ENCODE data around the gene CFH.

- no peak for TF ChIP-seq CTCF (IDR thresholded peaks at IDR 0.05 in 2 of 3, conservative IDR thresholded peaks at IDR 0.05 in 1 of 3; ENCODE audit: control insufficient read depth in 2 of 3, extremely low read depth in 1 of 3, insufficient read depth in 1 of 3, low read depth in 3 of 3, low read length in 3 of 3)
- no peak for TF ChIP-seq RFX5 (IDR thresholded peaks at IDR 0.05; ENCODE audit: low read depth, low read length)
- TF ChIP-seq EZH2 (IDR thresholded peaks at IDR 0.05; ENCODE audit: borderline replicate concordance, control insufficient read depth, low read depth, low read length): no peak
- no peak for TF ChIP-seq SIN3A (IDR thresholded peaks at IDR 0.05; ENCODE audit: low read depth, low read length)
- TF ChIP-seq JUND (IDR thresholded peaks at IDR 0.05; ENCODE audit: low read depth, low read length): no peak
- TF ChIP-seq USF2 (IDR thresholded peaks at IDR 0.05; ENCODE audit: borderline replicate concordance, low read depth, low read length): no peak
- no peak for TF ChIP-seq YY1 (IDR thresholded peaks at IDR 0.05; ENCODE audit: low read depth, low read length)
- TF ChIP-seq RAD21 (IDR thresholded peaks at IDR 0.05; ENCODE audit: insufficient read depth, low read depth, low read length): no peak
- TF ChIP-seq CBX5 (IDR thresholded peaks at IDR 0.05; ENCODE audit: low read depth): no peak
- no peak for TF ChIP-seq MEF2B (IDR thresholded peaks at IDR 0.05; ENCODE audit: partially characterized antibody, poor library complexity, severe bottlenecking)
- no peak for TF ChIP-seq PBX3 (IDR thresholded peaks at IDR 0.05; ENCODE audit: insufficient replicate concordance, low read depth, low read length)
- TF ChIP-seq ESRRA (IDR thresholded peaks at IDR 0.05; ENCODE audit: low read length): no peak
Measured at GRCh38 chr1:196677781-196678509, 26.1 kb downstream of the CFH start.

All from GM12878 (cell line).